ENCODE data around the gene ITK.

GRCh38 chr5:157303023-157303422, 122.4 kb downstream of the ITK start:
- TF ChIP-seq CTCF (IDR thresholded peaks at IDR 0.05) (no peak), REST (IDR thresholded peaks at IDR 0.05) (no peak)

Measured in A549 (cell line).